NCI-H187 (cell line): Measurements from ENCODE around the gene SDK1.
"Not testable (repeated sequence)": the region's sequence is repeated elsewhere in the genome, so short reads cannot be mapped to it uniquely, and the experiment has no call there.

Experiments used
- DNase-seq, 2 experiments: peaks; one replicate each; lab custom pipeline; 2025; lab: John Stamatoyannopoulos, UW

The SDK1 gene

GRCh38 chr7:4269746-4270145 is 968.7 kb downstream of the SDK1 start:
- DNase-seq, result no peak

DNA sequence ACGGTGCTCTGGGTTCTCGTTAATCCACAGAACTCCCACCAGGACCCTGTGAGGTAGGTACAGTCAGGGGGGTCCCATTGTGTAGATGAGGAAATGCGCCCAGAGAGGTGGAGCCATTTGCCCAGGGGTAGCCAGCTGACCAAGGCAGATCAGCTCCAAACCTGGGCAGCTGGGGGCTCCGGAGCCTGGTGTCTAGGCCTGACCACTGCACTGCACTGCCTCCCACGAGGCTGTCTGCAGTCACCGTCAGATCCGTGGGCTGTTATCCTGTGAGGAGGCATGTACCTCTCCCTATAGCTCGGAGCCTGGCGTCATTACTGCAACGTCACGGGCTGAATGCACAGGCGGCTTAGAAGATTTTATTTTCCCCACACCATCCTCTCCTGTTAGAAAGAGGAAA is 969.2 kb downstream of the SDK1 start:
- DNase-seq, result no peak

GRCh38 chr7:4270941-4271715 is 970.1 kb downstream of the SDK1 start:
- no peak for DNase-seq

GRCh38 chr7:4271716-4272015 is 970.6 kb downstream of the SDK1 start:
- no peak for DNase-seq

DNA sequence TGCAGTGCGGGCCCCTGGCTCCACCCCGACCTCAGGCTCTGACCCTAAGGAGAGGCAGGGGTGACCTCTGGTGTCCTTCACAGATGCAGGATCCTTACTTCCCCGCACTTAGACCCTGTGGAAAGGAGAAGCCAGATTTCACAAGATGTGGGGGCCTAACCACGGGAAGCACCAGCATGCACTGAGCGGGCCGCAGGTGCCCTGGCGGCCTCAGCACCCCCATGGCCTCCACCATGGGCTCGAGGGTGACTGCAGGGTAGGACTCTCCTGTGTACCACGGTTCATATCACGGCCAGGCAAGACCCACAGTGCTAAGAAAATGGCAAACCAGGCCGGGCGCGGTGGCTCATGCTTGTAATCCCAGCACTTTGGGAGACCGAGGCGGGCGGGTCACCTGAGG is 971.1 kb downstream of the SDK1 start:
- no peak for DNase-seq

DNA sequence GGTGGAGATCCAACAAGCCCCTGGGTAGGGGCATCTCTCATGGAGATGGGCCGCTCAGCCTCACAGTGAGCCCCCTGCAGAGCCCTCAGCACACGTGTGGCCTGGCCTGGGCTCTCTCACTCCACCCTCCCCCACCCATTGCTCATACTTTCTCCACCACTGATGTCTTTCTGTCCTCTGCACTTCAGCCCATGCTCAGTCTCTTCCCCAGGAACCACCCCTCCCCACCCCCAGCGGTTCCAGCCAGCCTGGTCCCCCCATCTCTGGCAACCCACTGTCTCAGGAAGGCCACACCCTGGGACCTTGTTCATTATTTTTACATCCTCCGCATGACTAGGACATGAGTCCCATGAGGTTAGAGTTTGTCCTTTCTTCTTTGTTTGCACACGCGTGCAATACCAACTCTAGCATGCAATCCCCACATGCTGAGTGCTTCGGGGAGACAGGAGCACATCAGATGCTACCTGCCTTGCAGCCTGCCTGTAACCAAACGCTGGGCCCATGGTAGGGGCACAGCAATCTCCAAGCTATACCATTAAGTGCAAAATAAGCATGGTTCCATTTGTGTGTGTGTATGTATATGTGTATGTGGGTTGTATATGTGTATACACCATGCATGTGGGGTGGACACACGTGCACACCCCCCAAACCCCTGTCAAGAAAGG is 972.6 kb downstream of the SDK1 start:
- no peak for DNase-seq

- DNase-seq, result no peak
Observed at GRCh38 chr7:4274286-4274685, 973.2 kb downstream of the SDK1 start.

GRCh38 chr7:4277936-4278335 is 976.9 kb downstream of the SDK1 start:
- DNase-seq, result no peak

- DNase-seq, result no peak
Observed at GRCh38 chr7:4279216-4279615, 978.2 kb downstream of the SDK1 start.

GRCh38 chr7:4281231-4281993 is 980.4 kb downstream of the SDK1 start:
- DNase-seq, result no peak

DNA sequence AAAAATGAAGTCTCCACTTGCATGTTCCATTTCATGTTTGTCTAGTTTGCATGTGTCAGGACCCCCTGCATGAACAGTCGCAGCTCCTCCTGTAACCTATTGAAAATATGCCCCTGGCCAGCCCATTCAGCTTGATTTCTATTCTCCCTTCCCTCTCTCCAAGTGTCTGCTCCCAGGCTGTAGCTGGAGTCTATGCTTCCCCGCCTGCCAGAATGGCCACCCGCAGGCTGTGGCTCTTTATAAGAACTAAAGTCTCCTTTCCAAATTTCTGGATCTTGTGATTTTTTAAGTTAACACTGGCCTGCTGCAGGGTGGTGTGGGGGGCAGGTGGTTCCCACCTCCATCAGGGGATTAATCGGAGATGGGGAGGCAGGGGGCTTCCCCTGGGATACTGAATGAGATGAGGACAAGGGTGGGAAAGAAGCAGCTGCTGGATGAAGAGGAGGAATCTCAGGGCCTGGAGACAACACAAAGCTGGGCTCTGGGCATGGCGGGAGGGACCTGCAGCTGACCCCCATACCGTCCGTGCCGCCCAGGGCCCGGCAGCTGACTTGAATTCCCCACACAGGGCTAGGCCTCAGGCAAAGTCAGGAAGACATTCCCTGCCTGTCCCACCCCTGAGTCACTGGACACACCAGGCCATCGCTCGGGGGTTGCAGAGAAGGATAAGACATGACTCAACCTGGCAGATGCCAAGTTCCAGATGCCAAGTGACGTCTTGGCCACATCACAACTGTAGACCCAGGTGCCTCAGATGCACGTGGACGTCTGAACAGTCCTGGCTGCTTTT is 981.6 kb downstream of the SDK1 start:
- no peak for DNase-seq

DNA sequence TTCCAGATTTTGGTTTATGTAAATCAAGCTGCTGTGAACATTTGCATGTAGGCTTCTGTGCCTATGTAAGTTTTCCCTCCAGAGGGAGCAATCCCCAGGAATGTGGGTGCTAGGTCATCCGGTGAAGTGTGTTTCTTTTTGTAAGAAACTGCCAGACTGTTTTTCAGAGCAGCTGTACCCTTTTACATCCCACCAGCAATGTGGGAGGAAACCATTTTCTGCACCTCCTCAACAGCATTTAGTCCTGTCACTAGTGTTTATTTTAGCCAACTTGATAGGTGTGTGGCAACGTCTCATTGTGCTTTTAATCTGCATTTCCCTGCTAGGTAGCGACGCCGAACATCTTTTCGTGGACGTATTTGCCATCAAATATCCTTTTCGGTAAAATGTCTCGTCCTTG is 985.3 kb downstream of the SDK1 start:
- DNase-seq, result no peak

- no peak for DNase-seq
Observed at GRCh38 chr7:4288791-4289394, 987.8 kb downstream of the SDK1 start.

DNA sequence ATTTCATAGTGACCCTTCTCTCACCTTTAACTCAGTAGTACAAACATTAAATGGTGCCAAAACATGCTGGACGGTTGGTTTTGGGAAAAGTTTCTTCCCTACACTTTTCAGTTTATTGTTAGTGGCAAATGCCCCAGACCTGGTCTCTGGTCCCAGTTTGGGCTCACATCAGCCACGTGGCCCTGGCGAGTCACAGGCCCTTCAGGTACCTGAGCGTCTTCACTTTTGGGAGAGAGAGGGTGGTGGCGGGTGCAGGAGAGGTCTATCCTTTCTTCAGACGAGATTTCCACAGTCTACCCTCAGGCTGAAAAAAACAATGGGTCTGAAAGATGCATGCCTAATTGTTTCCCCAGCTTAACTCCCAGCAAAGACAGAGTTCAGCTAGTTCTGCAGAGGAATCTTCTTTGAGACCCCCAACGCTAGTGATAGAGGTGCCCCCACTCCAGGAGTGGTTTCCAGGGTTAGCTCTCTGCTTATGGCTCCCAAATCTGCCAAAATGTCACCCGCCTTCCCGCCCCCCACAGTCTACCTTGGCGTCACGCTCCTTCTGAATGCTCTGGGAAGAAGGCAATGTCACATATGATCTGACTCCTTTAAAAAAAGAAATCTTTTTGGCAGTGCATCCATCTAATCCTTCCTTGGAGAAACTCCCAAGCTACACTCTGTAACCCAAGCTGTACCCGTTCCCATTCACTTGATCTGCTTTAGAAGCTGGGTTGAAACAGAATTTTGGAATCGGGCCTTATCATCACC is 996.3 kb downstream of the SDK1 start:
- no peak for DNase-seq

- no peak for DNase-seq
Observed at GRCh38 chr7:4297918-4298219, 996.8 kb downstream of the SDK1 start.

GRCh38 chr7:4299431-4299830 is 998.4 kb downstream of the SDK1 start:
- no peak for DNase-seq

DNA sequence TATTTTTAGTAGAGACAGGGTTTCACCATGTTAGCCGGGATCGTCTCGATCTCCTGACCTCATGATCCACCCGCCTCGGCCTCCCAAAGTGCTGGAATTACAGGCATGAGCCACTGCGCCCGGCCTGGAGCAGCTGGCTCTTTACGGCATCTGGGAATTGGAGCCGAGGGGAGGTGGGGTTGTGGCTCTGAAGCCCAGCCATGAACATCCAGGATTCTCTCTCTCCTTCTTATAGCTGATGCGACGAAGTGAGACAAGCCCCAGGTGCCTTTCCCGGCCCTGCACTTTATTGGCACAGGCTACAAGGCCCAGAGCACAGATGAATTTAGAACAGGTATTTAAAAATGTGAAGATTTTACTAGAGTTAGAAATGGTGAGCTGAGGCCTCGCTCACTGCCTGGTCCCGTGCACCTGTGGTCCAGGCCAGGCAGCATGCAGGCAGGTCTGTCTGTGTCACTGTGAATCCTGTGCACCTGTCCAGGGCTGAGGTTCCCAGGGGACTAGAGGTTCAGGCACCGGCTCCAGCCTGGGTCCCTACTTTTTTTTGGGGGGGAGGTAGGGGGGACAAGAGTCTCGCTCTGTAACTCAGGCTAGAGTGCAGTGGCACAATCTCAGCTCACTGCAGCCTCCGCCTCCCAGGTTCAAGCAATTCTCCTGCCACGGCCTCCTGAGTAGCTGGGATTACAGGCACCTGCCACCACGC is 1001.3 kb downstream of the SDK1 start:
- no peak for DNase-seq

DNA sequence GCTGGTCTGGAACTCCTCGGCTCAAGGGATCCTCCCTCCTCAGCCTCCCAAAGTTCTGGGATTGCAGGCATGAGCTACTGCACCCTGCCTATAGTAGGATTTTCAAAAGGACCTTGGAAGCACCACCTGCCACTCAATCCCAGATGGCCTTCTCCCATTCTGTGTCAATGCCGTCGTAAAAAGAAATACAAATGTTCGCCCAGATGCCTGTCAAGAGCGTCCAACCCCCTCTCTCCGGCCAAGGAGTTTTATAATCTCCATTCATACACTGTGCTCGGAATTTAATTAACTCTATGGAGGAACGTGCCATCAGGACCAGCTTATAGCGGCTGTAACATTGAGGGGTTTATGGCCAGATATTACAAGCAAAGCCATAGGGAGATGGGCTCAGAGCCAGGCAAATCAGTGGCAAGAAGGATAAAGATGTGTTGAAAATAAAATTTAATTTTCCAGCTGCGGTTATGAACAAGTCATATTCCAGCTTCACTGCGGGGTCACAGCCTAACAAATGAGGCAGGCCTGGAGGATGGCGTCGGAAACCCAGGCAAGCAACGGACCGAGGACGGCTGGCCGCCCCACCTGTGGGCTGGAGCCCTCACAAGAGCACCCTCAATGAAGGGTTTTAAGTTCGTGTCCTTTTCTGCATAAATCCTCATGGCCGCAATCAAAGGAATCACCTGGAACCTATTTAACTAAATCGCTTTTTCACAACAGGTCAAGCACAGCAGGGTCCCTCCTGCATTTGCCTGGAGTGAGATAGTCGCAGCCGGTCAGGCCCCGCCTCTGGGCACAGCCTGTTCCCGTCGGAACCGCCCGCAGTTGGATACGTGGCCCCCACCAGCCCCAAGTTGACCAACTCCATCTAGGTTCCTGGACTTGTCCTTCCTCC is 1006.5 kb downstream of the SDK1 start:
- DNase-seq, result no peak

GRCh38 chr7:4308205-4308590 is 1007.1 kb downstream of the SDK1 start:
- no peak for DNase-seq

DNA sequence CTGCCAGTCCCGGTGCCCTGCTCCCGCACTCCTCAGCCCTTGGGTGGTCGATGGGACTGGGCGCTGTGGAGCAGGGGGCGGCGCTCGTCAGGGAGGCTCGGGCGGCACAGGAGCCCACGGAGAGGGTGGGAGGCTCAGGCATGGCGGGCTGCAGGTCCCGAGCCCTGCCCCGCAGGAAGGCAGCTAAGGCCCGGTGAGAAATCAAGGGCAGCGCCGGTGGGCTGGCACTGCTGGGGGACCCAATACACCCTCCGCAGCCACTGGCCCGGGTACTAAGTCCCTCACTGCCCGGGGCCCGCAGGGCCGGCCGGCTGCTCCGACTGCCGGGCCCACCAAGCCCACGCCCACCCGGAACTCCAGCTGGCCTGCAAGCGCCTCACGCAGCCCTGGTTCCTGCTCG is 1012.9 kb downstream of the SDK1 start:
- not testable (repeated sequence) for DNase-seq
